Activated T-cell treated with anti-CD3 and anti-CD28 coated beads for 24 hours (primary cell): ENCODE results near the gene RTP5.
"Not testable (repeated sequence)": the region's sequence is repeated elsewhere in the genome, so short reads cannot be mapped to it uniquely, and the experiment has no call there.

ENCODE experiments used
- DNase-seq: peaks from one replicate; pipeline ENCODE4 v3.0.0-alpha.2; 2020; ENCODE audit warnings: low read depth

Gene RTP5

DNA sequence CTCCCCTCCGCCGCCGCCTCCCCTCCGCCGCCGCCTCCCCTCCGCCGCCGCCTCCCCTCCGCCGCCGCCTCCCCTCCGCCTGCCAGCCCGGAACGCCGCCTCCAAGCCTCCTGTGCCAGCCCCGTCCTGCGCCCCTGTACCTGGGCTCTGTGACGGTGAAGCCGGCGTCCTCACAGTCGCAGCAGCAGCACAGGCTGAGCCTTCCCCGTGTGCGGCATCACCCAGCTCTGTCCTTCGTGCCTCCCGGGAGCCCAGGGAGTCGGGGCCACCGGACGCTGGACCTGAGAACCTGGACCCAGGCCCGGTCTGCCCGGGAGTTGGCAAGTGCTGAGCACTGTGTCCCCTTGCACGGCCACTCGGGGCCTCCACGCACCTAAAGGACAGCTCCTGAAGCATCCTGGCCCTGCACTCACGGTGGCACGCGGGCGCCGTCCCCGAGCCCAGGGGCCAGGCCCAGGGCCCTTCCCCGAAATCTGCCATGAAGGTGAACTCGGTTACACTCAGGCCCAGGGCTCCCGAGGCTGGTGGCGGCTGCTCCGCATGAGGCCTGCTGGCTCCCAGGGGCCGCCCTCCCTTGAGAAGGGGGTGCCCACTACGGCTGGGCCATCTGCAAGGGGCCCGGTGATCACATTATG, 32.9 kb downstream of the RTP5 start:
- no peak for DNase-seq

DNA sequence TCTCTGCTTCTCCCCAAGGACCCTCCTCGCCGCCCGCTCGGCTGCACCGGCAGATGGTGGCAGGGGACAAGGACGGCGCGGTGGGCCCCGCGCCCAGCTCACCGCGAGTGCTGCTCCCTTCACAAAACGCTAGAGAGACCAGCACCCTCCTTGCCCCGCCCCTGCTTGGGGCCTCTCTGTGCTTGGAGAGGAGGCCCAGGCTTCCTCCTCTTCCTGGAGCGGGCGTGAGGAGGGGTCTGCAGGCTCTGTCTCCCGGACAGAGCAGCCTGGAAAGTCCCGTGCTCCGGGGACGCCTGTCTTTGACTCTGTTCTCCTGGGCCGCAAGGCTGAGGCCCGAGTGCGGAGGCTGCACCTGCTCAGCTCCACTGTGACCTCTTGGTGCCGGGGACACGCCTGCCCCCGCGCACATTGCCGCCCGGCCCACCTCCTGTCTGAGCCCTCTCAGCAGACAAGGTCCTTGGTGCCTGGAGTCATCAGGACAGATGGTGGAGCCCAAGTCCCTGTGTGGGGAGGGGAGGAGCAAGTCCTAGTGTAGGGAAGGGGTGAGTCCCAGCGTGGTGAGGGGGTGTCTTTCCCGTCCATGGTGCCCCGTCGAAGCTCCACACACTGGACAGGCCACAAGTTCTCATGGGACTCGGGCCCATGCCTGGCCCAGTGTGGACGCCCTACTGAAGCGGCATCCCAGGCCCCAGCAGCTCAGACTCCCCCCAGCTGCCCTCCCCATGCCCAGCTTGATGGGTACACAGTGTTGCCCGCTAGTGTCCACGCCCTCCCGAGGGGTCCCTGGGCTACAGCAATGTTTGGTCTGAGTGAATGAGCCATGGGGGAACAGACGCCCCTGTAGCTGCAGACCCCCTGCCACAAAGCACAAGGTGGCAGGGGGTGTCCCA, 33.8 kb downstream of the RTP5 start:
- DNase-seq: no peak

DNA sequence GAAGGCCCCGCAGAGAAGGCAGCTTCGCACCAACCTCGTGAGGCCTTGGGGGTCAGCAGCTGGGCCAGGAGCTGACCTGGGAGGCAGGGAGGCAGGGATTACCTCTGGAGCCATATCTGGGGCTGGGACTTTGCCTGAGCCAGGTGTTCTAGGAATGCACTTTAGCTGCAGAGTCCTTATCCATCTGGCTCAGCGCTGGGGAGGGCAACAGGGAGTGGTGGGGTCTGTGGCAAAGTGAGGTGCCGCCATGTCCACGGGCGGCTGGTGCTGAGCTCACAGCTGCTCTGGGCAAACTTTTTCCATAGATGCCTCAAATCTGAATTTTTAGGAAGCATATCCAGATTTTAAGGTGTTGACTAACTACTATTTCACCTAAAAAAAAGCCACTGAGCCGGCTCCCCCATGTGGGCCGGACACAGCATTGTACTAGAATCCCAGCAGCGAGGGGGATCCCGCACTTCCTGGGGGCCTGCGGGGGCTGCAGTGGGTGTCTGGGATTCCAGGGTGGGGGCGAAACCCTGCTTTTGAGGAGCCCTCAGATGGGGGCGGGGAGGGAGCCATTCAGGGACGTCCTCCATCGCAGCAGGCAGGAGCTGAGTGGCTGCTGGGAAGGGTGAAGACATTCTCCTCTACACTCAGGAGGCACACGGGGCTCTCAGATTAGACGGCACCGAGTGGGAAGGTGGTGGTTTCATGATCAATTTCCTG, 34.6 kb downstream of the RTP5 start:
- no peak for DNase-seq

DNA sequence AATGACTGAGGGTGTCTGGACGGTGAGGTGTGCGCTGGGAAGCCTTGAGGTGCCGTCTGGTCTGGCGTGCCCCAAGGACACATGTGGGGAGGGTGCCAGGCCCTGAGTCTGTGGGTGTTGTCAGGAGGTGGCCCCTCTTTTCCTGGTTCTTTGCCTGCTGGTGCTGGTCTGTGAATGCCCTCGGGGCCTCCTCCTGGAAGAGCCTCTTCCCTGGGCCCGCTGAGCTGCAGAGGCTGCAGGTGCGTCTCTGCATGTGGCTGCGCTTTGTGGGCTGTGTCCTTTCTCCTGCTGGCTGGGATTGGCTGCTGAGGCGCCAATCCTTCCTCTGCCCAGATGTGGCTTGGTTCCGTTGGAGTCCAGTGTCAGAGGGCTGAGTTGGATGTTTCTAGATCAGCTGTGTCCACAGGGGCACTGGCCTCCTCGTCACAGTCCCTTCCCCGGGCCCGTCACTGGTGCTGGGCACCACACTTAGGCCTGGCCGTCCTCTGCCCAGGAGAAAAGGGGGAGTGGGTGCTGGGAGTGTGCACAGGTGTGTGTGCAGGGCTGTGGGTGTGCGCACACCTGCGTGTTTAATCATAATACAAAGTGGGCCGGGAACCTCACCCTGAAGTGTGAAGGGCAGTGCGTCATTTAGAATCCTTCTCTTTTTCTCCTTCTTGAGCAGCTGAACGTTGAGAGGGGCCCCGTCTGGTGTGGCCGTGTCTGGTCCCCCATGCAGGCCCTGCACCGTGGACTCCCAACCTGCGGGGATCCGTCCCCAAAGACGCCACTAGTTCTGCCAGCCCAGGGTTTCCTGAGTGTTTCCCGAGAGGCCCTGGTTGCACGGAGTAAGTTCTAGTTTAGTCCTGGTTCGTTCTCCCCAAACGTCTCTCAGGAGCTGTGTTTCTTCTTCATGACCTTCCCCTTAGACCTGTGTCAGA, 35.5 kb downstream of the RTP5 start:
- no peak for DNase-seq

DNA sequence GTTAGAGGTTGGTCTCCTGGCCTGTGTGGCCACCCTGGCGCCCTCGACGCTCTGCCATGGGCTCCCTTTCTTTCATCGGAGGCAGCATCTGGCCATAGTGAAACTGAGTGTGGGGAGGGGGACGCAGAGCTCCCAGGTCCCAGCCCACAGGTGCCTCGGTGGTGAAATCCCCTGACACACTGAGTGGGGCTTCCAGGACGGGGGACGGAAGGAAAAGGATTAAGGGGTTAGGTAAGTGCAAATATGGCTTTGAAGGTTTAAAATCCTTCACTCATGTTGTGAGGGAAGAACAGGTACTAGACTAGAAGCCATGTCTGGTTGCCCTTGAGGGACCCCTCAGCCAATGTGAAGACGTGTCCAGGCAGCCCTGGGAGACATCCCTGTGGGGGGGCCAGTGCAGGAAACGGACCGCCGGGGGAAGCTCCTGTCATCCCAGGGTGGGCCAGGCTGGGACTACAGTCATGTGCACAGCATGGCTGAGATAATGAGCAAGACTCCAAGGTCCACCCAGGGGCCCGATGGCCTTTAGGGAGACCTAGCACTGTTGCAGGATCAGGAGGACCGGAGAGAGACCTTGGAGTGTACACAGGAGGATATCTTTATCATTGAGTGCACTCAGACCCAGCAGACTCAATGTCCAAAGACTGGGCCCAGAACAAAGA, 36.3 kb downstream of the RTP5 start:
- no peak for DNase-seq

DNA sequence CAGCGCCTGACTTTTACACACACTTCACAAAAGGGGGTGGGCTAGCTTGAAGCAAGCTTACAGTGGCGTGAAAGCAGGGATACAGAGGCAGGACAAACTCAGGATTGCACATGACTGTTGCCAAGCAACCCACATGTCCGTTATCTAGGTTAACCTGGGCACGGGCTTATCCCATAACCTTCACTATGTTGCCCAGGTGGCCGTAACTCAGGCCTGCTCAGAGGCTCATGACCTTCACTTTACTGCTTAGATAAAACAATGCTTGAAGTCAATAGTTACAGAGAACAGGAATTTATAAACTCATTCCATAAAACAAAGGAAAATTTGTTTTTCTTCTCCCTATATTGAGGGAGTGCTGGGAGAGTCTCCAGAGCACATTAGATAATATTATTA, 36.8 kb downstream of the RTP5 start:
- not testable (repeated sequence) for DNase-seq

DNA sequence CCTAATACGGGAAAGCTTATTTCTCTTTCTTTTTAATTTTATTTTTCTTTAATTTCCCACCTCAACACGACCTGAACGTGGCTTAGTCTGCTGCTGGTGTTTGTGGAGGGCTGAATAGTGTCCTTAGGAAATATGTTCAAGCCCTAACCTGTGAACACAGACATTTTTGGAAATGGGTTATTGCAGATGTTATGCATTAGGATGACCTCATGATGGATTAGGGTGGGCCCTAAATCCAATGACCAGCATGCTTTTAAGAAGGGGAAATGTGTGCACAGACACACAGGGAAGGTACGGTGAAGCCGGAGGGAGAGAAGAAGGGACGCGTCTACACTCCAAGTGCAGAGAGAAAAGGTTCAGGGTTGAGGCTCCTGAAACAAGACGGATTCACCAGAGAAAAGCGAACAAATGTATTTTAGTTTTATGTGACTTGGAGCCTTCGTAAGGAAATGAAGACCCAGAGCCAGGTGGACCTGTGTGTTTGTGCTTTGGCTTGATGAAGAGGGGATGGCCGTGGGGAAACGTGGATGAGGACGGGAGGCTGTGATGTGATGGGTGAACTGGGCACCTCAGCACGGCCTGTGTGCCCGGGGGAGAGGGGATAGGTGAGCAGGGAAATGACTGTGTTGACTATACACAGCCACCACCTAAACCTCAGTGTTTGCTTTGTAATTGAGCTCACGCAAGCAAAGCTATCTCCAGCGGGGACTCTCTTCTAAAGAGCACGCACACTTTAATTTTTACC, 37.5 kb downstream of the RTP5 start:
- DNase-seq: no peak

DNA sequence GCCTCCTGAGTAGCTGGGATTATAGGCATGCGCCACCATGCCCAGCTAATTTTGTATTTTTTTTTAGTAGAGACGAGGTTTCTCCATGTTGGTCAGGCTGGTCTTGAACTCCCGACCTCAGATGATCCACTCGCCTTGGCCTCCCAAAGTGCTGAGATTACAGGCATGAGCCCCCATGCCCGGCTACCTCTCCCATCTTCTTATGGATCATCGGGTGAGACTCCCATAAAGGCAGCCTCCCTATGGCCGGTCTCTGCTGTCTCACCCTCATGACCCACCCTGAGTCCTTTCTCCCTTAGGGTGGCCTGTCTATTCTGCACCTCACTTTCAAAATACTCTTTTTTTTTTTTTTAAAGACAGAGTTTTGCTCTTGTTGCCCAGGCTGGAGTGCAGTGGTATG, 38.3 kb downstream of the RTP5 start:
- not testable (repeated sequence) for DNase-seq

DNA sequence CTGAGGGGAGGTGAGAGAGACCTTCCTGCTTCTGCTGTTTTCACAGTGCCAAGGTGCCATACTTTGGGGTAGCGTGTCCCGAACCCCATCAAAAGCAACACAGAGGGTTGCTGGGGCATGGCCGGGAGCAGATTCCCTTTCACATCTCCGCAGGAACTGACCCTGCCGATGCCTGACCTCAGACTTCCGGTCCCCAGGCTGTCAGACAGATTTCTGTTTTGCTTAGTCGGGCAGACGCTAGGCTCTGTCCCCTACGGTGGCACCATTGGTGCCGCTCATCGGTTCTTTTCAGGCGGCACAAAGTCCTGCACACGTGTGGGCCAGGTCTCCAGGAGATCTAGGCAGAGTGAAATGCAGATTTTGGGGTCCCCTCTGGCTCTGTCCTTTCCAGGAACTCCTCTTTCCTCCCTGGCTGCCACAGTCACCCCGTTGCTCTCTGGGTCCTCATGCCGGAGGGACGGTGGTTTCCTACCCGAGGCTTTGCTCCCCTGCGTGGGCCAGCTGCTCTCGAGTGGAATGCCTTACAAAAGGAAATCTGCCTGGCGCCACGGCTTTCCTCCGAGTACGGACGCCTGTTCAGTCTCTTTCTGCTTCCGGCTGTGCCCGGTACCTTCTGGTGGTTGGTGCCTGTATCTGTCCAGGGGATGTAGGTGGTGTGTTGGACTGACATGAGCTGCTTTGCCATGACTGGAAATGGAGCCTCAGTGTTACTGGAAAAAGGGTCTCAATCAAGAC, 39.3 kb downstream of the RTP5 start:
- DNase-seq: no peak

DNA sequence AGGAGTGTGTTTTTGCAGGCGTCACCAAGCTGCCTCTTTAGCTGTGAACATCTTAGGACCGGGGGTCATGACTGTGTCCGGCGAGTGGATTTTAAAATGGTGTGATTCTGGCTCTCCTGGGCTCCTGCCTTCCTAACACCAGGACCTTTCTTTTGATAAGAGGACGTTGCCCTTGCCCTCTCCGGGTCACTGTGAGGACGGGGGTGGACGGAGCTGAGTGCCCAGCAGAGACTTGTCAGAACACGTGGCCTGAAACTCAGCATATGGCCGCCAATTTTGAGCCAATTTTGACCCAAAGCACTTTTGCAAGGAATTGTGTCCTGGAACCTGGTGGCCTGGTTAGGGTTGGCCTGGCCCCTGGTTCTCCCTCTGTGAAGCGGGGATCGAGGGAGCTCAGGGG, 40.2 kb downstream of the RTP5 start:
- DNase-seq: no peak

DNA sequence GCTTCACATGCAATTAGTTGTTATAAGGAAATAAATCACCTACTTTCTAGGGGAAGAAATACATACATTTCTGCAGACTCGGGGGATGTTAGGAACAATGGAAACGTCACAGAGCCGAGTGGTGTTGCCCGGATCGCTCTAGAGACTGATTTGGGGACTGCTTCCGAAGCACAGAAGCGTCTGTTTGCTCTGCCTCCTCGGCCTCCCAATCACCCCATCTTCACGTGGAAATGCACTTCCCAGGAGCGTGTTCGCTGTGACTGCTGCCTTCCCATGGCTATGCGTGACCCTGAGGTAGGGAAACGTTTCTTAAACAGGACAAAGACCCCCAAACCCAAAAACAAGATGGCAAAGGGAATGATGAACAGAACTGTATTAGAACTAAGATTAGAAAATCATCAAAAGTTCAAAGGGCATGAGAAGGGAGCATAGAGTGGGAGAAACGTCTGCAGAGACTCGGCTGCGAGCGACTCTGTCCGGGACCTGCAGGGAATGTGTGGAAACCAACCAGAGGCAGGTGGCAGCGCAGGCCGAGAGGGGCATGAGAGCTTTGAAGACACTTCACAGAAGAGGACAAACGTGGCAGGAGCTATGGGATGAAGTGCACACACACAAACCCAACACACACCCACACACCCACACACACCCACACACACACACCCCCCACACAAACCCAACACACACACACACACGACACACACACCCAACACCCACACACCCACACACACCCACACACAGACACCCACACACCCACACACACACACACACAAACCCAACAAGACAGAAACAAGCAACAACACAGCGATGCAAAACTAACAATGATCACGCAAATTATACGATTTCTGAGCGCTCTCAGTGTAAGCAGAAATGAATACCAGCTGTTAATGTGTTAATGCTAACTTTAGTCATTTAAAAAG, 41.3 kb downstream of the RTP5 start:
- DNase-seq: no peak

DNA sequence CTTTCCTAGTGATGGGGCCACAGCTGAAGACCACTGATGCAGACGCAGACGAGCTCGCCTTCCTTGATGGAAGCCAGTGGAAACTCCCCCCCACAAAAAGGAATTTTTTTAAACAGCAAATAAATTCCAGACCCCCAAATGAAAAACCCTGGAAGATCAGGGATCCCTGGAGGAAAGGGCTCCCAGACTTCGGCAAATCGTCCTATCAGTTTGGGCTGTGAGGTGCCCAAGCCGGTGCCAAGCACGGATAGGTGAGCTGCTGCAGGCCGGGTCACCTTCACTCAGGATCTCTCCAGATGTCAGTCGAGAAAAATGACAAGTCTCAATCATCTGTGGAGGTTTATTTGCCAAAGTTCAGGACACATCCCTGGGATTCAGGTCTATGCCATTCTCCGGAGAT, 42.0 kb downstream of the RTP5 start:
- DNase-seq: no peak

DNA sequence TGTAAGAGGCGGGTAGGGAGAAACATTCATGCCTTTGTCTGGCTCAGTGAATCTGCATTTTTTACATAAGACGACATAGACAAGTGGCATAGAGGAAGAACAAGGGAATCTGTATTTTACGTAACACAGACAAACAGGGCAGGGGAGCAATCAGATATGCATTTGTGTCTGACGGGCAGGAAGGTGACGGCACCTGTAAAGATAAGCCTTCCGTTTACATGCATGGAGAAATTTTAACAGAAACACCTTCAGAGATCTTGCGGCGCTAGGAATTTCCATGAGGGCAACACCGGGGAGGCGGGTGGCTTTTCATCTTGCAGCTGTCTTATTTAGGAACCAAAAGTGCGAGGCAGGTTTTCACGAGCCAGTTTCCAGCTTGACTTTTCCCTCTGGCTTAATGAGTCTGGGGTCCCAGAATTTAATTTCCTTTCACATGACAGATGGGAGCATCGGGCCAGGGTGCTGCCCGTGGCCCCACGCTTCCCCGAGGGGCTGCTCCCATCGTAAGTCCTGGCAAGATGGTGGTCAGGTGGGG, 42.6 kb downstream of the RTP5 start:
- no peak for DNase-seq

DNA sequence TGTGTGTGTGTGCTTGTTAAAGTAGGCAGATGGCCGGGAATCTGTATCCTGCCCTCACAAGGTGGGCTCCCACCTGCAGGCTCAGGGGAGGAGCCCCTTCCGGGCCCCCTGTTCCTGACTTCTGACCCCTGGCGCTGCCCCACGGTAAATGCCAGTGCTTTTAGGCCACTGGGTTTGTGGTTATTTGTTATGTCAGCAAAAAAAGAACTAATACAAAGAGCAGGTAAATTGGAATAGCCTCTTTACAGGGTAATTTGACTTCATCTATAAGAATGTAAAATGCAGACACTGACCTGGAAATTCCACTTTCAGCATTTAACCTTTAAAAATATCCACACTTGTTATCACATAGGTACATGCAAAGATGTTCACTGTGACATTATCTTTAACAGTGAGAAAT, 44.2 kb downstream of the RTP5 start:
- DNase-seq: no peak

DNA sequence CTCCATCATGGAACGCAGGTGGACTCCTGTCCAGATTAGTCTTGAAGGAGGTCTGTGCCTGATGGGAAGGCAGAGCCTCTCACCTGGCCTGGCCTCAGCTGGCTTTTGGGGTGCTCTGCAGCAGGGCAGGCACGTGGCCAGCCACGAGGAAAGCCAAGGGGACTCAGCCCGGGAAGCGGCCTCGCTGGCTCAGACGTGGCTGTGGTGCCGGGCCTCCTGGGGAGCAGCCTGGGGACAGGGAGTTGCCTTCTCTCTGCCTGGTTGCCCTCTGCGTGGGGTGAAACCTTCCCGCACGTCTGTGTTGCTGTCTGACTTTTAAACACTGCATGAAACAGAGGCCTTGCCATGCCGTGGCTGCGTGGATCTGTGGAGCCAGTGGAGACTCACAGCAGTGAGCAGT, 45.0 kb downstream of the RTP5 start:
- DNase-seq: no peak

DNA sequence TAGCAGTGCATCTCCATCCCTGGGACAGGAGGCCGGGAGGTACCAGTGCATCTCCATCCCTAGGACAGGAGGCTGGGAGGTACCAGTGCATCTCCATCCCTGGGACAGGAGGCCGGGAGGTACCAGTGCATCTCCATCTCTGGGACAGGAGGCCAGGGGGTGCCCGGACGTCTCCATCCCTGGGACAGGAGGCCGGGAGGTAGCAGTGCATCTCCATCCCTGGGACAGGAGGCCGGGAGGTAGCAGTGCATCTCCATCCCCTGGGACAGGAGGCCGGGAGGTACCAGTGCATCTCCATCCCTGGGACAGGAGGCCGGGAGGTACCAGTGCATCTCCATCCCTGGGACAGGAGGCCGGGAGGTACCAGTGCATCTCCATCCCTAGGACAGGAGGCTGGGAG, 52.1 kb downstream of the RTP5 start:
- not testable (repeated sequence) for DNase-seq

DNA sequence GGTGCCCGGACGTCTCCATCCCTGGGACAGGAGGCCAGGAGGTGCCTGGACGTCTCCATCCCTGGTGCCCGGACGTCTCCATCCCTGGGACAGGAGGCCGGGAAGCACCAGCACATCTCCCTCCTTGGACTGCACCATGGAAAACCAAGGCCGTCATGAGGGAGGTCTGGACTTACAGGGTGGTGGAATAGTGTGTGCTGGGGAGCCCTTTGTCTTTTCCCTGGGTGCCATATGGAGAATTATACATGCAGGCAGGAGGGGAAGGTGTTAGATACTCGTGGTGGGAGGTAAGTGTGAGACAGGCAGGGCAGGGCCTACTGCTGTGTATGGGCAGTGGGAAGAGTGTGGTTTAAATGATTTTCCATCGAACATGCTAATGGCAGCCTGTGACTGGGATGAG, 52.9 kb downstream of the RTP5 start:
- DNase-seq: no peak

DNA sequence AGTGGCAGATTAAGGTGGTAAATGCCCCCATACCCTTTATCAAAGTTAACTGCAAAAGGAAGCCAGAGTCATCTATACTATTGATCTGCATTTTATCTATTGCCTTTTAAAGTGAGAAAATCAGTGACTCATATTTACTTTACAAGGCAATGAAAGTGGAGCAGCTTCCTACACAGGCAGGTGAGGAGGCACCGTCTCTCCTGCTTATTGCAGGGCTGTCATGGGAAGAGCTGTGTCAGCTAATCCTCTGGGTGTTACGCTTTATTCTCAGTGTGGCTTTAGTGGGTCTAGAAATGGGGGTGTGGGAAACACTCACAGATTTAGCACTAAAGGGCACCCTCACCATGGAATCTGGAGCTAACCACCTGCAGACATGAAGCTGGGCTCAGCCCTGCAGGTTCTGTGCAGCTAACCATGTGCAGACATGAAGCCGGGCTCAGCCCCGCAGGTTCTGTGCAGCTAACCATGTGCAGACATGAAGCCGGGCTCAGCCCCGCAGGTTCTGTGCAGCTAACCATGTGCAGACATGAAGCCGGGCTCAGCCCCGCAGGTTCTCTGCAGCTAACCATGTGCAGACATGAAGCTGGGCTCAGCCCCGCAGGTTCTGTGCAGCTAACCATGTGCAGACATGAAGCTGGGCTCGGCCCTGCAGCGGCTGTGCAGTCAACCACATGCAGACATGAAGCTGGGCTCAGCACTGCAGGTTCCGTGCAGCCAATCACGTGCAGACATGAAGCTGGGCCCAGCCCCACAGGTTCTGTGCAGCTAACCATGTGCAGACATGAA, 53.5 kb downstream of the RTP5 start:
- not testable (repeated sequence) for DNase-seq
